ENCODE data around the gene RPF1. TPM values are rescaled to one million over a fixed set of nuclear protein-coding genes. Genes with fewer than 3 reads are reported as not detected.
"Not testable (repeated sequence)": the region's sequence is repeated elsewhere in the genome, so short reads cannot be mapped to it uniquely, and the experiment has no call there.

Gene RPF1
- total RNA-seq, 2 donors from 2014 or later, result 41.0 to 52.7 TPM

DNA sequence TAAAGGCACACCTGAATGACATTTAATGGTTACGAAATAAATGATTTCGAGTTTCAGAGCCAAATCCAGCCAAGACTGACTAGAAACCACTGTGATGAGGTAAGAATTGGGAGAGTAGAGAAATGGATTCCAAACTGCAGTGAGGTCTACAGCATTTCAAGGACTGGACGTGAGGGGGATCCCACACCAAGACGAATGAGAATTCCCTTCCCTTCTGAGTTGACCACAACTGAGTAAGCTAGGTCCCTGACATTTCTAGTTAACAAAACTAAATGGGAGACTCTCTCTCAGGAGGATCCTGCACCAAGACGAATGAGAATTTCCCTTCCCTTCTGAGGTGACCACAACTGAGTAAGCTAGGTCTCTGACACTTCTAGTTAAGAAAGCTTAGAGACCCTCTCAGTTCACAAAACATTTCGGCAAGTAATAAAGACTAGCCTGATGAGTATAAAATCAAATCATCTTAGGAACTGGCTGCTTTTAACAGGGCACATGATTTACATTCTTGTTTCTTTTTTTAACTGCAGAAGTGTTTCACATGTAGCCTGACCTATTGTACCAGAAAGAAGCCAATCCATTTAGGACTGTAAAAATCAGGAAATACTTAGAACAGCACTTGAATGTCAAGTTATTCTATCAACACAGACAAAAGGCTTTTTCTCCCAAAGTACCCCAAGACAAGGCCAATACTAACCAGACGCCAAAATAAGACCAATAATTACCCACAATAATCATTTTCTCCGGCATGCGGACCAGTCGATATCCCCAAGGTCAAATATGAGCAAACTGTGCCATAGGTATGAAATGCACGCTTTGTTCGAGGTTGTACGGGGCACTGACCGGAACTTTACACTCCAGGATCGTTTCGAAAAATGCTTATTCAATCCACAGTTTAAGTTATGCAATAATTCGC, 25.8 kb downstream of the RPF1 start:
- Mint-ChIP-seq H3K4me1 (peaks cover 41% of the 10 kb centered on the region), H3K27ac (peak overlapping the region; percentile 98), H3K27me3 (no peaks in the 10 kb centered on the region), H3K36me3 (ENCODE audit: low read depth) (peaks cover 5% of the 10 kb centered on the region), H3K4me3 (peak overlapping the region; percentile 98)
- no peaks in the 10 kb centered on the region for H3K9me3 ChIP-seq (ENCODE audit: control insufficient read depth, low read length, poor library complexity, severe bottlenecking)
- ATAC-seq (no peak), DNase-seq (no peak)

DNA sequence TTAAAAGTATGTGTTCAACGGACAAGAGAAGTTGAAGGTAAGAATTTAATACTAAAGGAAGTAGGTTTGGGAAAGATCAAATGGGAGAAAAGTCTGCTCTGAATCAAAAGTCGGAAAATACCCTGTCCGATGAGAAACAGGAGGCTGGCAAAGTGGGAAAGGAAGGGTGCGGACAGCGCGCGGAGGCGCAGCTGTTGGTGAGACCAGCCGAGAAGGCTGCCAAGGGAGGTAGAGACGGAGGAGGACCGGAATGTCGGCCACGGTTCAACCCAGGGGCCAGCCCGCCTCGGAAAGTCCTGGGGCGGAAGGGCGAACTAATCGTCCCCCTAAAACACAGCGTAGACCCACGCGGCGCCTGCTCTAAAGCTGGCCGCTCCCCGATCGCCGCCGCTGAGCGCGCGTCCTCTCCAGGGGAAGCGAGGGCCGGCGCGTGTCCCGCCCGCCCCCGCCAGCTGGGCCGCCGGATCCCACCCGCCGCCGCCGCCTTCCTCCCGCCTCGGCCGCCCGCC, 26.5 kb downstream of the RPF1 start:
- Mint-ChIP-seq H3K4me3 (peak overlapping the region; percentile 98), H3K36me3 (ENCODE audit: low read depth) (peaks cover 5% of the 10 kb centered on the region), H3K27ac (peak overlapping the region; percentile 98), H3K27me3 (no peaks in the 10 kb centered on the region), H3K4me1 (peaks cover 40% of the 10 kb centered on the region)
- peak; percentile 29 for ATAC-seq
- DNase-seq, result peak in 1 of 3 donors; percentile 6
- H3K9me3 ChIP-seq (ENCODE audit: control insufficient read depth, low read length, poor library complexity, severe bottlenecking), result no peaks in the 10 kb centered on the region

DNA sequence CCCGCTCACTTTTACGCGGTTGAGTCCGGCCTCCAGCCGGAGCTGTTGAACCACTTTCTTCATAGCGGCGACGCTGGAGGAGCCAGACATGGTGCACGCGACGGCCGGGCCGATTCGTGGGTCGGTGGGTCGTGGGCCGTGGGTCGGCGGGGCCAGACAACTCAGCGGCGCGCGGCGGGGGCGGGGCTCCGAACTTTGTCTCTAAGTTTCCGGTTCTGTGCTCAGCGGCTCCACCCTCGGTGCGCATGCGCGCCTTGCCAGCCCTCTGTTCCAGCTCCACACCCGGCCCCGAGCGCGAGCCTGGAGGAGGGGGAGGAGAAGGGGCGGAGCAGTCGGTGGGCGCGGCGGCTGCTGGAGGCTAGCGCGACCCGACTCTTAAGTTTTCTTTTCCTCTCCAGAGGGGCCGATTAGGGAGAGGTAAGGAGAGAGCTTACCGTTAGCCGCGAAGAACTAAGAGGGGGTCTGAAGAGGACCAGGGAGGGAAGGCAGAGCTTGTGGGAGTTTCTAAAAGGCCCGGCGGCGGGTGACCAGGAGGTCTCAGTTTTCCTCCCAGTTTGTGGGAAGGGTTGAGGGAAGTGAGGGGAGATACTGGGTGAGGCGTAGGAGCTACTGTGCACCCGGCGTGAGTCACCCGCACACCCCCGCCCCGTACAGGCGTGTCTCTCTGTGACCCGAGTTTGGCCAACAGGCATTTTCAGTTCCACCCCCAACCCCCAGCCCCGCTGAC, 27.1 kb downstream of the RPF1 start, which contains the start of the genes GNG5 and SPATA1:
GNG5 (minus strand) TSS at position 580 of the 727 bp plus-strand sequence; CDS start at position 90, 490 bp downstream.
SPATA1 (plus strand) TSS at position 385 of the 727 bp plus-strand sequence. CDS start 9,974 bp downstream, outside the sequence.
- H3K4me3 Mint-ChIP-seq, result peak within 1 kb of the TSS; percentile 98
- ATAC-seq (peak; percentile 93), DNase-seq (peak; percentile 95 to 98 (median 97))
- peak within 1 kb of the TSS; percentile 98 for H3K27ac Mint-ChIP-seq
- H3K9me3 ChIP-seq (ENCODE audit: control insufficient read depth, low read length, poor library complexity, severe bottlenecking), result no peaks in the 10 kb centered on the region
- peaks cover 5% of the 10 kb centered on the region for H3K36me3 Mint-ChIP-seq (ENCODE audit: low read depth)
- peaks cover 35% of the 10 kb centered on the region for H3K4me1 Mint-ChIP-seq
- H3K27me3 Mint-ChIP-seq, result no peaks in the 10 kb centered on the region

DNA sequence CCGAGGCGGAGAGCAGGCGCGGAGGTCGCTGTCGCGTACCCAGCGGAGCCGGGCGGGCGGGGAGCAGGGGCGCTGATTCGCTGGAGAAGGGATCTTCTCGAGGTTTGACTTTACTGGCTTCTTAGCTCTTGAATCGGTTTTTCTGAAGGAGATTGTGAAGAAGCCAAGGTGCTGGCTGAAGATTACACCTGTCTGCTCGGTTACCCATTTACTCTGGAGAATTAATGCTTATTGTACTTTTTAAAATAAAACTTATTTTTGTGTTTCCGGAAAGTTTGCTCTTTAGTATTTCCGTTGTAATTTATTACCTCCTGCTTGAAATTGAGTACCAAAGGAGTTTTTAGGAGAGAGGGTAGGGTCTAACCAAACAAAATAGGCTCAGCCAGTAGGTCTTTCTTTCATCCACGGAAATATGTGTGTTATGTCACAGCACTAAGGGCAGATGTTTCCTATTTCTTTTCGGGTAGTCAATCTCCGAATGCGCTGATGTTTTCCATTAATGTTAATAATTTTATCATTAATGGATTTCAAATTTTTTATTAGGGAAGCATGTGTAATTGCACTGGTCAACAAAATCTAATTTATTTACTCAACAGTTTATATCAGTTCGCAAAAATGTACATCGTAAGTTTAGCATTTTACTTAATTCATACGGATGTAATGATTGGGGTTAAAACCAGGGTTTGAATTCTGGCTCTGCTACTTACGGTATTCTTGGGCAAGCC, 27.8 kb downstream of the RPF1 start:
- ATAC-seq, result no peak

DNA sequence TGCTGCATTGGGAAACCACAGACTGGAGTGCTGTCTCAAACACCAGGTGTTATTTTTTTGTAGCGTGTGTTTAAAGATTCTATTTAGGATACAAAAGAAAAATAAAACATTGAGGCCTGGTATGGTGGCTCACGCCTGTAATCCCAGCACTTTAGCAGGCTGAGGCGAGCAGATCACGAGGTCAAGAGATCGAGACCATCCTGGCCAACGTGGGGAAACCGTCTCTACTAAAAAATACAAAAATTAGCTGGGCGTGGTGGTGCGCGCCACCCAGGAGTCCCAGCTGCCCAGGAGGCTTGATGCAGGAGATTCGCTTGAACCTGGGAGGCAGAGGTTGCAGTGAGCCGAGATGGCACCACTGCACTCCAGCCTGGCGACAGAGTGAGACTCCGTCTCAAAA, 28.8 kb downstream of the RPF1 start:
- not testable (repeated sequence) for H3K27me3 Mint-ChIP-seq; H3K27ac Mint-ChIP-seq; H3K9me3 ChIP-seq (ENCODE audit: control insufficient read depth, low read length, poor library complexity, severe bottlenecking); H3K4me3 Mint-ChIP-seq; ATAC-seq; DNase-seq; H3K36me3 Mint-ChIP-seq (ENCODE audit: low read depth)
- H3K4me1 Mint-ChIP-seq, result peaks cover 24% of the 10 kb centered on the region

More for the DNA sequence above, 27.8 kb downstream of the RPF1 start:
- H3K4me3 Mint-ChIP-seq, result peak overlapping the region; percentile 98
- H3K27ac Mint-ChIP-seq, result peak overlapping the region; percentile 98
- H3K4me1 Mint-ChIP-seq, result peaks cover 28% of the 10 kb centered on the region
- H3K27me3 Mint-ChIP-seq, result no peaks in the 10 kb centered on the region
- peaks cover 5% of the 10 kb centered on the region for H3K36me3 Mint-ChIP-seq (ENCODE audit: low read depth)
- H3K9me3 ChIP-seq (ENCODE audit: control insufficient read depth, low read length, poor library complexity, severe bottlenecking), result no peaks in the 10 kb centered on the region
- no peak for DNase-seq

DNA sequence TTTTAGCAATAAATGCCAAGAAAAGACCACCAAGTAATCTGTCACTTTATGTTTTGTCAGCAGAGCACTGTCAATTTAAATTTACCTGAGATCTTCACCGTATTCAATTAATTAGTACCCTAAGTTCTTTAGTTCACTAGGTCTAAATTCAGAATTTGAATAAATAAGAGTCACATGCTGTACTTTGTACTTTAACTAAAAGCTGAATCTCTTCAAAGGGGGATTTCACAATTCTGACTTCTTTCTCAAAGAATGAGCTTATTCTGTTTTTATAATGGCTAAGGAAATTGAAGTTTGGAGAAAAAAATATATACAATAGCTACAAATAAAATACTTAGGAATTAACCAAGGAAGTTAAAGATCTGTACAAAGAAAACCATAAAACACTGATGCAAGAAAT, 29.4 kb downstream of the RPF1 start:
- H3K9me3 ChIP-seq (ENCODE audit: control insufficient read depth, low read length, poor library complexity, severe bottlenecking), result no peaks in the 10 kb centered on the region
- Mint-ChIP-seq H3K27ac (no peak overlapping the region), H3K4me1 (peaks cover 19% of the 10 kb centered on the region), H3K27me3 (no peaks in the 10 kb centered on the region), H3K4me3 (no peak overlapping the region), H3K36me3 (ENCODE audit: low read depth) (peaks cover 5% of the 10 kb centered on the region)
- ATAC-seq, result no peak
- no peak for DNase-seq

DNA sequence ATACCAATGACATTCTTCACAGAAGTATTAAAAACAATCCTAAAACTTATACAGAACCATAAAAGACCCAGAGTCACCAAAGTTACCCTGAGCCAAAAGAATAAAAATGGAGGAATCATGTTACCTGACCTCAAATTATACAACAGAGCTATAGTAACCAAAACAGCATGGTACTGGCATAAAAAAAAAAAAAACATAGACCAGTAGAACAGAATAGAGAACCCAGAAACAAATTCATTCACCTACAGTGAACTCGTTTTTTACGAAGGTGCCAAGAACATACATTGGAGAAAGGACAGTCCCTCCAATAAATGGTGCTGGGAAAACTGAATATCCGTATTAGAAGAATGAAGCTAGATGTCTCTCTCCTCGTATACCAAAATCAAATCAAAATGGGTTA, 30.0 kb downstream of the RPF1 start:
- no peak for ATAC-seq
- H3K27ac Mint-ChIP-seq, result no peak overlapping the region
- H3K4me3 Mint-ChIP-seq, result no peak overlapping the region
- no peaks in the 10 kb centered on the region for H3K27me3 Mint-ChIP-seq
- H3K4me1 Mint-ChIP-seq, result peaks cover 15% of the 10 kb centered on the region
- peaks cover 5% of the 10 kb centered on the region for H3K36me3 Mint-ChIP-seq (ENCODE audit: low read depth)
- H3K9me3 ChIP-seq (ENCODE audit: control insufficient read depth, low read length, poor library complexity, severe bottlenecking), result no peaks in the 10 kb centered on the region
- no peak for DNase-seq

DNA sequence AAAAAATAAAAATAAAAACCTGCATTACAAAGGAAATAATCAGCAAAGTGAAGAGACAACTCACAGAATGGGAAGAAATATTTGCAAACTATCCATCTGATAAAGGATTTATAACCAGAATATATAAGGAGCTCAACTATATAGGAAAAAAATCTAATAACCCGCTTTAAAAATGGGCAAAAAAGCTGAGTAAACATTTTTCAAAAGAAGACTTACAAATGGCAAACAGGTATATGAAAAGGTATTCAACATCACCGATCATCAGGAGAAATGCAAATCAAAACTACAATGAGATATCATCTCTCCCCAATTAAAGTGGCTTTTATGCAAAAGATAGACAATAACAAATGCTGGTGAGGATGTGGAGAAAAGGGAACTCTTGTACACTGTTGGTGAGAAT, 31.1 kb downstream of the RPF1 start:
- no peaks in the 10 kb centered on the region for H3K9me3 ChIP-seq (ENCODE audit: control insufficient read depth, low read length, poor library complexity, severe bottlenecking)
- Mint-ChIP-seq H3K4me3 (no peak overlapping the region), H3K27ac (no peak overlapping the region), H3K4me1 (peaks cover 4% of the 10 kb centered on the region), H3K27me3 (no peaks in the 10 kb centered on the region), H3K36me3 (ENCODE audit: low read depth) (peaks cover 5% of the 10 kb centered on the region)
- DNase-seq (no peak), ATAC-seq (no peak)

DNA sequence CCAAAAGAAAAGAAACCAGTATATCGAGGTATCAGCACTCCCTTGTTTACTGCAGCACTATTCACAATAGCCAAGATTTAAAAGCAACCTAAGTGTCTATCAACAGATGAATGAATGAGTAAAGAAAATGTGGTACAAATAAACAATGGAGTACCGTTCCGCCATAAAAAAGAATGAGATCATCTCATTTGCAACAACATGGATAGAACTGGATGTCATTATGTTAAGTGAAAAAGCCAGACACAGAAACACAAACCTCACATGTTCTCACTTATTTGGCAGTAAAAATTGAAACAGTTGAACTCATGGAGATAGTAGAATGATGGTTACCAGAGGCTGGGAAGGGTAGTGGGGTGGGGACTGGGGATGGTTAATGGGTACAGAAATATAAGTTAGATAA, 31.6 kb downstream of the RPF1 start:
- DNase-seq (no peak), ATAC-seq (no peak)
- no peaks in the 10 kb centered on the region for H3K27me3 Mint-ChIP-seq
- H3K27ac Mint-ChIP-seq, result no peak overlapping the region
- H3K9me3 ChIP-seq (ENCODE audit: control insufficient read depth, low read length, poor library complexity, severe bottlenecking), result no peaks in the 10 kb centered on the region
- H3K4me3 Mint-ChIP-seq, result no peak overlapping the region
- no peaks in the 10 kb centered on the region for H3K4me1 Mint-ChIP-seq
- H3K36me3 Mint-ChIP-seq (ENCODE audit: low read depth), result peaks cover 3% of the 10 kb centered on the region

DNA sequence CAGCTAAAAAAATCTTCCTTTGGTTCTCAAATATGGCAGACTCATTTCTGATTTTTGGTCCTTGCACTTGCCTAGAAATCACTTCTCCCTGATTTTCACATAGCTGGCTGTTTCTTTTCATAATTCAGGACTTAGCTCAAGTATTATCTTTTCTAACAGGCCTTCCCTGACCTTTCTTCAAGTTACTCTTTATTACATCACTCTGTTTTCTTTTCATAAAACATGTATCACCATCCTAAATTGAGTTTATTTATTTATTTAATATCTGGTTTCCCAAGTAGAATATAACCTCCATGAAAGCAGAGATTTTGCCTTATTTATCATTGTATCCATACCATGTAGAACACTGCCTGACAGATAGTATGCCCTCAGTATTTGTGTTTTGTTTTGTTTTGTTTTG, 45.5 kb downstream of the RPF1 start:
- Mint-ChIP-seq H3K36me3 (ENCODE audit: low read depth) (peaks cover 6% of the 10 kb centered on the region), H3K27me3 (no peaks in the 10 kb centered on the region), H3K27ac (no peak overlapping the region), H3K4me3 (no peak overlapping the region), H3K4me1 (peaks cover 7% of the 10 kb centered on the region)
- no peak for DNase-seq
- ATAC-seq, result no peak
- H3K9me3 ChIP-seq (ENCODE audit: control insufficient read depth, low read length, poor library complexity, severe bottlenecking), result no peaks in the 10 kb centered on the region

DNA sequence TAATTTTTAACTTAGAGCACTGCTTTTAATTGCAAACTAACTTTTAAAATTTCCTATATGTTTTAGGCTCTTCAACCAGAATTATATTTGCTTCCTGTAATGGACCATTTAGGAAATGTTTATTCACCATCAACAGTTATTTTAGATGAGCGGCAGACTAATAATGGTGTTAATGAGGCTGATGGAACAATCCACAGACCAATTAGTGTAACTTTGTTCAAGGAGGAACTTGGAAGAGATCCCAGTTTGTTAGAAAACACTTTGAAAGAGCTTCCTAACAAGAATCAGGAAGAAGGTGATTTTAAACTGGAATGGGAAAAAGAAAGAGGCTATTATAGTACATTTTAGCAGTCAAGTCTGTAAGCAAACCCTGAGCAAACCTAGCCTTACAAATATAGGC, 46.7 kb downstream of the RPF1 start:
- no peak for DNase-seq
- Mint-ChIP-seq H3K27ac (no peak overlapping the region), H3K4me1 (peaks cover 10% of the 10 kb centered on the region), H3K27me3 (no peaks in the 10 kb centered on the region), H3K4me3 (no peak overlapping the region), H3K36me3 (ENCODE audit: low read depth) (peaks cover 6% of the 10 kb centered on the region)
- ATAC-seq, result no peak
- H3K9me3 ChIP-seq (ENCODE audit: control insufficient read depth, low read length, poor library complexity, severe bottlenecking), result no peaks in the 10 kb centered on the region

DNA sequence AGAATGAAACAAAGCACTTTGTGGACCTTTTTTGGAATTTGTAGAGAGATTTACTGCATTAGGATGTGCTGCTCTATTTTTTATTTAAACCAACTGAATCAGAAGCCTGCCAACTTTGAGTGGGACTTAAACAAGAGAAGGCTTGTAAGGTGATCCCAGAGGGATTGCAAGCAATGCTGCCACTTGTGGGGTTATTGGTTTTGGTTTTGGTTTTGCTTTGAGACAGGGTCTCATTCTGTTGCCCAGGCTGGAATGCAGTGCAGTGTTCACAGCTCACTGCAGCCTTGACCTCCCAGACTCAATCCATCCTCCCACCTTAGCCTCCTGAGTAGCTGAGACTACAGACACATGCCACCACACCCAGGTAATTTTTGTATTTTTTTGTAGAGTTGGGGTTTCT, 59.5 kb downstream of the RPF1 start:
- H3K9me3 ChIP-seq (ENCODE audit: control insufficient read depth, low read length, poor library complexity, severe bottlenecking), result no peaks in the 10 kb centered on the region
- Mint-ChIP-seq H3K27ac (no peak overlapping the region), H3K36me3 (ENCODE audit: low read depth) (peaks cover 7% of the 10 kb centered on the region), H3K27me3 (no peaks in the 10 kb centered on the region), H3K4me1 (peaks cover 16% of the 10 kb centered on the region), H3K4me3 (no peak overlapping the region)
- ATAC-seq (no peak), DNase-seq (no peak)

DNA sequence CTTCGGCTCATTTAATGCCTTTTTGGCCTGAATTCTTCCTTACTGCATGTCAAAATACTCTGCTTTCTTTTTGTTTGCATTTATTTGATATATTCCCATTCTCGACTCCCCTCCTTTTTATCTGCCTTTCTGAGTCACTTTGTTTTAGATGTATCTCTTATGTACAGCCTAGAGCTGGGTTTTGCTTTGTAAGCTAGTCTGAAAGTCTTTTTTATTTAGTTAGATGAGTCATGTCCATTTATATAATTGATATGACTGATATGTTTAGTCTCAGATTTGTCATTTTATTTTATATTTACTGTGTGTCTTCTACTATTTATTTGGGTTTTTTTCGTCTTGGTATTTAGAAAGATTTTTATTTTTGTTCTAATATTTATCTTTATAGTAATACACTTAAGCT, 60.9 kb downstream of the RPF1 start:
- H3K4me3 Mint-ChIP-seq, result no peak overlapping the region
- H3K27ac Mint-ChIP-seq, result no peak overlapping the region
- ATAC-seq (no peak), DNase-seq (no peak)
- peaks cover 7% of the 10 kb centered on the region for H3K36me3 Mint-ChIP-seq (ENCODE audit: low read depth)
- no peaks in the 10 kb centered on the region for H3K9me3 ChIP-seq (ENCODE audit: control insufficient read depth, low read length, poor library complexity, severe bottlenecking)
- H3K4me1 Mint-ChIP-seq, result peaks cover 16% of the 10 kb centered on the region
- H3K27me3 Mint-ChIP-seq, result no peaks in the 10 kb centered on the region

Data from T-helper 17 cell (primary cell).